Ramos (cell line): Measurements from ENCODE around the gene GPANK1.

Source experiments
- in situ Hi-C: fragments of 300-500 bp; cut with MboI; formaldehyde crosslinking; loops from one replicate; pipeline ENCODE4 v1.14.3; 2022; ENCODE audit warnings: low sequenced_read_pairs; ENCODE audit not compliant: unreplicated experiment

GPANK1 gene

GRCh38 chr6:31691564-31692108, 26.8 kb upstream of the GPANK1 start:
- in situ Hi-C loops = no loop called here

DNA sequence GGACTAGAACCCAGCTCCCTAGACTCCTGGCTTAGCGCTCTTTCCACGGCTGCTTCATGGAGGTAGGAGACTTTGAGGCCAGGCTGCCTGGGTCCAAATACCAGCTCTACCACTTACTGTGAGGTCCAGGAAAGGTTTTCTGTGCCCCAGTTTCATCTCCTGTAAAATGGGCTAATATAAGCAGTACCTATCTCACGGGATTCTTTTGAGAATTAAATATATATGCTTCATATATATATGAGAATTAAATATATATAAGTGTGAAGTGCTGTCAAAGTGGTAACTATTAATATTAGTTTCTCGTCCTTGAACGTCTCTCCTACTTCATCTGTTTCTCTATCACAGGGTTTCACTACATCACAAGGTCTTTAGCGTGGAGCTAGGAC, 26.3 kb upstream of the GPANK1 start:
- in situ Hi-C loops = no loop called here

- in situ Hi-C loops = no loop called here
These were observed 25.7 kb upstream of the GPANK1 start for GRCh38 chr6:31690231-31691077.

GRCh38 chr6:31689249-31690110, 24.7 kb upstream of the GPANK1 start:
- in situ Hi-C loops = no loop called here

DNA sequence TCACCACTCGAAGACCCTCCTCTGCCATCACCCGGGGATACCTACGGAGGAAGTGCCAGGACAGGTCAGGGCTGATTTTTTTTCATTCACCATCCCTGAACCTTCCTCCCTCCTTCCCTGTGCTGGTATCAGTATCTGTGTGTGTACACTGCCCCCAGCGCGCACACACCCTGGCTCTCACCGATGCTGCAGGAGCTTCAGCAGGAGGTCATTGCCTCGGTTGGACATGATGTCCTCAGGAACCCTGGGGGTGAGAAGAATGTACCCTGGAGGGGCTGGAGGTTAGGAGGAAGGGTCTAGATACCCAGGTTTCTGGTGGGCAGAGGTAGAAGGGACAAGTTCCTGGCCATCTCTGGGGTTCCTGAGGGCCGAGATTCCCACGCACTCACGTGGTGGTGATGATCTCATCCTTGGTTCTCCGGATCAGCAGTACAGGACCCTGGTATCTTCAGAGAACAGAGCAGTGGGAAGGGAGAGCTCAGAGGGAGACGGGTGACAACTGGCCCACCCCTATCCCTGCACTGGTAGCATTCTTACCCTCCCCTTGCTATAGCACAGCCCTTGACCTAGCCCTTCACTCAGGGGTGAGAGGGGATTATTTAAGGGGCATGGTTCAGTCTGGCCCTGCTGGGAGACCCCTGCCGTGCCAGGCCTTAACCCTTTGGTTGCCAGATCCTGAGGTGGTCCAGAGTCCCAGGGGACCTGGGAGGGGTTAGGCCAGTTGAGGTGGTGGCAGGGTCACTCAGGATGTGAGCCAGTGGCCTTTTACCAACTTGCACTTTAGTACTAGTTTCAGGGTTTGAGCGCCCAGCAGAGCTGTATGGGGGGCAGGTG, 23.3 kb upstream of the GPANK1 start:
- in situ Hi-C loops = no loop called here

- in situ Hi-C loops = no loop called here
These were observed 22.5 kb upstream of the GPANK1 start for GRCh38 chr6:31687321-31687720.

- in situ Hi-C loops = no loop called here
These were observed 21.7 kb upstream of the GPANK1 start for GRCh38 chr6:31686483-31686882.

DNA sequence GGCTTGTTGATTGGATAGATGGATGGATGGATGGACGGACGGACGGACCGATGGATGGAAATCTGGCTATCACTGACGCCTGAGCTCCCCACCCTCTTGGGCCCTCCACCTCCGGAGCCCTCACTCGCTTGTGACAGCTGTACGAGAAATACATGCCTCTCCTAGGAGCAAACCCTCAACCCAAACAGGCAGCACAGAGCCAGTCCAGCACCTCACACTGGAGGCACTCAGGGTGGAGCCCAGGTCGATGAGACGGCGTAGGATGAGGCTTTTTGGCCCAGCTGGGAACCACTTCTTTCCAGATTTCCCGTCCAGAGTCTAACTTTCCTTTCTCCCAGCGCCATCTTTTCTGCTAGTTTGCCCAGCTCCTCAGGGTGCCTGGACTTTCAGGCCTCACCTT, 18.8 kb upstream of the GPANK1 start:
- in situ Hi-C loops = no loop called here

- in situ Hi-C loops = no loop called here
These were observed 16.4 kb upstream of the GPANK1 start for GRCh38 chr6:31681135-31681671.

GRCh38 chr6:31680226-31681134, 15.7 kb upstream of the GPANK1 start, which contains the start of gene LY6G5C:
Gene LY6G5C (minus strand): TSS chr6:31681067. CDS start chr6:31680373, 694 bp downstream.
- in situ Hi-C loops = no loop called here

DNA sequence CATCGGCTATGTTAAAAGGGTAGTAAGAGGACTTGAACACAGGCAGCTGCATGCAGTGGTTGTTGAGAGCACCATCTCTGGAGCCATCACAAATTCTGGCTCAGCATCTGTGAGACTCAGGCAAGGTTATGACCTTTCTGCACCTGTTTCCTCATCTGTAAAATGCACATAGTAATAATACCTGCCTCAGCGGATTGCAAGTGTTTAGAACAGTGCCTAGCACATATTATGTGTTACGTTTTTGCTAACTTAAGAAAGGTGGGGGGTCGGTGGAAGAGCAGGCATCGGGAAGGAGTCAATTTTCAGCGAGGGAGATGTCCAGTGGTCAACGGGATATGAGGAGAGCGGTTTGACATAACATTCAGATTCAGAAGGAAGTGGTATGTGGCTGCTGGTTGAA, 13.2 kb upstream of the GPANK1 start:
- in situ Hi-C loops = no loop called here

GRCh38 chr6:31676904-31677303, 12.1 kb upstream of the GPANK1 start:
- in situ Hi-C loops = no loop called here

- in situ Hi-C loops = no loop called here
These were observed 11.6 kb upstream of the GPANK1 start for GRCh38 chr6:31676322-31676903.

GRCh38 chr6:31669676-31670075, 4.9 kb upstream of the GPANK1 start, which contains the start of gene LY6G5B:
Gene LY6G5B (plus strand): TSS chr6:31669976. CDS start chr6:31670951, 975 bp downstream.
- in situ Hi-C loops = no loop called here

DNA sequence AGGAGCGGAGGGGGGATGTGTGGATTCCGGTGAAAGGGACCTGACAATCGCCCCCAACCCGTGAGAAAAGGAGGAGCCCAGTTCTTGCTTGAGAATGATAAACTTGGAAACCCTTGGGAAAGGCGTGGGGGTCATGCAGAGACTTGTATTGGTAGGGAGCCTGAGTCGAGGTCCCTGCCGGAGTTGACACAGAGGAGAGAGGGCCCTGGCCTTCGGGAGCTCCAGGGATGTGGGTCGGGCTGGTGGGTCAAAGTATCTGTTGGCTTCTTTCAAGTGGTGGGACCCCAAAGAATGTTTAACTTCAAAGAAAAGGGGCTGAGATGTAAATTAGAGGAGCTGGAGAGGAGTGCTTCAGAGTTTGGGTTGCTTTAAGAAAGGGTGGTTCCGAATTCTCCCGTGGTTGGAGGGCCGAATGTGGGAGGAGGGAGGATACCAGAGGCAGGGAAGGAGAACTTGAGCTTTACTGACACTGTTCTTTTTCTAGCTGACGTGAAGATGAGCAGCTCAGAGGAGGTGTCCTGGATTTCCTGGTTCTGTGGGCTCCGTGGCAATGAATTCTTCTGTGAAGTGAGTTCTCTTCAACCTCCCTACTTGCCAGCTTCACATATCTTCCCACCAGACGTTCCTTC, 1.7 kb upstream of the GPANK1 start:
- in situ Hi-C loops = no loop called here

GRCh38 chr6:31665501-31666336, 922 bp upstream of the GPANK1 start, which contains the start of gene CSNK2B:
Gene CSNK2B (plus strand): TSS chr6:31666080. CDS start chr6:31666832, 752 bp downstream.
- in situ Hi-C loops = no loop called here
